H7 (cell line): ENCODE data around the gene HOXB8. TPM values are rescaled to one million over a fixed set of nuclear protein-coding genes. Genes with fewer than 3 reads are reported as not detected.
A peak's percentile ranks its signal among the peaks of the same experiment; 100 is the strongest.

ENCODE experiments used
- DNase-seq: peaks from one replicate; pipeline ENCODE4 v3.0.0; 2012
- H3K27me3 ChIP-seq: 2 replicates; pipeline ENCODE4 v1.6.0; 2011; ENCODE audit warnings: mild to moderate bottlenecking, low read length; ENCODE audit not compliant: control insufficient read depth, insufficient read depth
- H3K36me3 ChIP-seq: replicated peaks from 2 replicates; pipeline ENCODE4 v1.5.1; 2011; ENCODE audit warnings: low read length; ENCODE audit not compliant: control insufficient read depth, insufficient read depth
- H3K4me3 ChIP-seq: 2 replicates; pipeline ENCODE4 v1.5.1; 2011; ENCODE audit warnings: low read depth, mild to moderate bottlenecking, control low read depth, low read length, moderate library complexity; ENCODE audit not compliant: insufficient read depth
- total RNA-seq: library from RNA; depleted of rRNA; stranded (reverse); fragments of >200 nt; shearing (Covaris generic); gene quantifications from 2 replicates; pipeline ENCODE4 v1.2.3, GENCODE V29; 2014

HOXB8 gene
- total RNA-seq, 1 experiment from 2014 or later: not detected

GRCh38 chr17:48570325-48571023 is 44.6 kb downstream of the HOXB8 start:
- no peak overlapping the region for H3K4me3 ChIP-seq
- H3K27me3 ChIP-seq: peaks cover 100% of the 10 kb centered on the region
- DNase-seq: peak; percentile 69
- no peaks in the 10 kb centered on the region for H3K36me3 ChIP-seq

- Histone ChIP-seq H3K36me3 (no peaks in the 10 kb centered on the region), H3K27me3 (peaks cover 100% of the 10 kb centered on the region), H3K4me3 (no peak overlapping the region)
- no peak for DNase-seq
Observed at GRCh38 chr17:48569674-48570324, 45.3 kb downstream of the HOXB8 start.

GRCh38 chr17:48569240-48569582 is 45.9 kb downstream of the HOXB8 start:
- DNase-seq: no peak
- H3K36me3 ChIP-seq: no peaks in the 10 kb centered on the region
- H3K4me3 ChIP-seq: no peak overlapping the region
- H3K27me3 ChIP-seq: peaks cover 99% of the 10 kb centered on the region

- Histone ChIP-seq H3K27me3 (peaks cover 99% of the 10 kb centered on the region), H3K36me3 (no peaks in the 10 kb centered on the region), H3K4me3 (no peak overlapping the region)
- no peak for DNase-seq
Observed at GRCh38 chr17:48568499-48569239, 46.4 kb downstream of the HOXB8 start.

- Histone ChIP-seq H3K36me3 (no peaks in the 10 kb centered on the region), H3K27me3 (peaks cover 99% of the 10 kb centered on the region), H3K4me3 (no peak overlapping the region)
- DNase-seq: no peak
Observed at GRCh38 chr17:48567646-48568354, 47.3 kb downstream of the HOXB8 start.

- no peaks in the 10 kb centered on the region for H3K36me3 ChIP-seq
- DNase-seq: no peak
- no peak overlapping the region for H3K4me3 ChIP-seq
- peaks cover 99% of the 10 kb centered on the region for H3K27me3 ChIP-seq
Observed at GRCh38 chr17:48567209-48567608, 47.9 kb downstream of the HOXB8 start.

GRCh38 chr17:48566717-48567116 is 48.4 kb downstream of the HOXB8 start:
- Histone ChIP-seq H3K4me3 (no peak overlapping the region), H3K27me3 (peaks cover 99% of the 10 kb centered on the region), H3K36me3 (no peaks in the 10 kb centered on the region)
- no peak for DNase-seq

GRCh38 chr17:48565925-48566710 is 49.0 kb downstream of the HOXB8 start:
- DNase-seq: no peak
- no peak overlapping the region for H3K4me3 ChIP-seq
- H3K27me3 ChIP-seq: peaks cover 99% of the 10 kb centered on the region
- H3K36me3 ChIP-seq: no peaks in the 10 kb centered on the region

- Histone ChIP-seq H3K4me3 (no peak overlapping the region; the same call in 1 of the 2 replicates), H3K36me3 (no peaks in the 10 kb centered on the region), H3K27me3 (peaks cover 99% of the 10 kb centered on the region)
- DNase-seq: no peak
Observed at GRCh38 chr17:48565022-48565554, 50.0 kb downstream of the HOXB8 start.

- Histone ChIP-seq H3K27me3 (peaks cover 99% of the 10 kb centered on the region), H3K36me3 (no peaks in the 10 kb centered on the region), H3K4me3 (peak overlapping the region; percentile 40)
- DNase-seq: peak; percentile 89
Observed at GRCh38 chr17:48564188-48565021, 50.7 kb downstream of the HOXB8 start.

GRCh38 chr17:48563867-48564187 is 51.3 kb downstream of the HOXB8 start:
- no peak for DNase-seq
- H3K27me3 ChIP-seq: peaks cover 99% of the 10 kb centered on the region
- no peaks in the 10 kb centered on the region for H3K36me3 ChIP-seq
- H3K4me3 ChIP-seq: peak overlapping the region; percentile 2; the same call in 1 of the 2 replicates

- H3K4me3 ChIP-seq: peak overlapping the region; percentile 2; the same call in 1 of the 2 replicates
- H3K36me3 ChIP-seq: no peaks in the 10 kb centered on the region
- DNase-seq: peak; percentile 47
- peaks cover 99% of the 10 kb centered on the region for H3K27me3 ChIP-seq
Observed at GRCh38 chr17:48563385-48563838, 51.7 kb downstream of the HOXB8 start.

GRCh38 chr17:48562934-48563333 is 52.2 kb downstream of the HOXB8 start:
- Histone ChIP-seq H3K4me3 (no peak overlapping the region; the same call in 1 of the 2 replicates), H3K27me3 (peaks cover 99% of the 10 kb centered on the region), H3K36me3 (no peaks in the 10 kb centered on the region)
- no peak for DNase-seq
